ENCODE results near the gene COQ5. TPM values are rescaled to one million over a fixed set of nuclear protein-coding genes. Genes with fewer than 3 reads are reported as not detected.

Gene COQ5, protein sequence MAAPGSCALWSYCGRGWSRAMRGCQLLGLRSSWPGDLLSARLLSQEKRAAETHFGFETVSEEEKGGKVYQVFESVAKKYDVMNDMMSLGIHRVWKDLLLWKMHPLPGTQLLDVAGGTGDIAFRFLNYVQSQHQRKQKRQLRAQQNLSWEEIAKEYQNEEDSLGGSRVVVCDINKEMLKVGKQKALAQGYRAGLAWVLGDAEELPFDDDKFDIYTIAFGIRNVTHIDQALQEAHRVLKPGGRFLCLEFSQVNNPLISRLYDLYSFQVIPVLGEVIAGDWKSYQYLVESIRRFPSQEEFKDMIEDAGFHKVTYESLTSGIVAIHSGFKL
- total RNA-seq (2021) (30.4 and 32.2 TPM in 2 replicates), Bru-seq, nascent RNA (percentile 57 among the genes with signal in this experiment), BruChase-seq, experiment 1, labeled RNA remaining after a 2-hour chase (percentile 52 among the genes with signal in this experiment), BruChase-seq, experiment 2, labeled RNA remaining after a 6-hour chase (percentile 70 among the genes with signal in this experiment)
- long read RNA-seq, transcript COQ5-201 (7 exons, 1,535 nt): major isoform, 97 of 110 reads
- long read RNA-seq, partial matches to known transcripts: 1 of 110 reads
- long read RNA-seq, other reads (novel, unspliced or antisense): 10 of 110 reads

DNA sequence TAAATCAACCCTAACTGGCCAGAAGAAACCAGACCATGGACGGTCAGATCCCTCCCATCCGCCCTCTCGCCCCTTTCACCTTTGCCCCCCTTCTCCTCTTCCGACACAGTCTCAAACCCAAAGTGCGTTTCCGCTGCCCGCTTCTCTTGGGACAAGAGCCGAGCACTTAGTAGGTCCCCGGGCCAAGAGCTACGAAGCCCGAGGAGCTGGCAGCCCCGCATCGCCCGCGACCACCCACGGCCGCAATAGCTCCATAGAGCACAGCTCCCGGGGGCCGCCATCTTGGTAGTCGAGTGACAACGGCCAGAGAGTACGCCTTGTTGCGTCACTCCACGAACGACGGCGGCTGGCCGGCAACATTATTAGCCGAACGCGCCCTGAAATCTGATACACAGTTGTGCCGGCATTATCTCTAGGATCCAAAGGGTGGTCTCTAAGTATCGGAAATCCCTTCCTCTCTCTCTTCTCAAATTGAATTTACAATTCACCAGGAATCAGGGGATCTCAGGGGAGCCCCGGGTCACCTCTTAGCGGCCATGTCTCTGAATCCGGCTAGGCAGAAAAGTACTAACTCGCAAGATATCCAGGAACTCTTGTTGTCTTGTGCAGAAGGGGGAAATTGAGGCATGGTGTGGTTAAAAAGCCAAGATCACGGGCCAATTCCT, at the start of gene COQ5:
COQ5 (minus strand) TSS at position 298 of the 665 bp plus-strand sequence; CDS start at position 281, 17 bp downstream.
- Histone ChIP-seq H3K4me3 (peak within 1 kb of the TSS; percentile 80), H2AFZ (peak within 1 kb of the TSS; percentile 98), H4K20me1 (ENCODE audit: insufficient read depth) (no peaks in the 10 kb centered on the region), H3K4me2 (peak within 1 kb of the TSS; percentile 99), H3K27ac (peak within 1 kb of the TSS; percentile 68), H3K27me3 (ENCODE audit: insufficient read depth, low read depth) (no peaks in the 10 kb centered on the region), H3K9me2 (ENCODE audit: insufficient read depth) (no peaks in the 10 kb centered on the region), H3F3A (ENCODE audit: insufficient read depth, low read depth) (peaks cover 40% of the 10 kb centered on the region), H3K9me3 (ENCODE audit: insufficient read depth, low read depth) (no peaks in the 10 kb centered on the region), H3K36me3 (ENCODE audit: low read depth) (no peaks in the 10 kb centered on the region), H3K4me1 (replicated peaks; ENCODE audit: insufficient read depth) (peaks cover 24% of the 10 kb centered on the region), H3K79me2 (ENCODE audit: low read depth) (peaks cover 5% of the 10 kb centered on the region)
- peak; percentile 50 to 77 for DNase-seq
- ChIA-PET CTCF (interaction anchor here (0.7 kb wide), 2 partner anchors 37 to 74 kb away, joined by 3 to 7 read pairs; no protein-coding TSS in a partner anchor), POLR2A (ENCODE audit: unreplicated experiment) (interaction anchor here (0.5 to 0.7 kb wide), 2 partner anchors 55 to 328 kb away, joined by 4 to 7 read pairs; partner anchors contain the start of gene RPLP0)
- BruUV-seq (replicated peaks): no TSS peak
- intact Hi-C loops (cut with micrococcal nuclease; ENCODE audit: unreplicated experiment): loop anchor here (2.0 kb wide), 1 partner anchor 34 kb away; no protein-coding TSS in a partner anchor
- no peak for TF ChIP-seq EZH2 (IDR thresholded peaks at IDR 0.05; ENCODE audit: low read depth)
- TF ChIP-seq, protein P1, sequence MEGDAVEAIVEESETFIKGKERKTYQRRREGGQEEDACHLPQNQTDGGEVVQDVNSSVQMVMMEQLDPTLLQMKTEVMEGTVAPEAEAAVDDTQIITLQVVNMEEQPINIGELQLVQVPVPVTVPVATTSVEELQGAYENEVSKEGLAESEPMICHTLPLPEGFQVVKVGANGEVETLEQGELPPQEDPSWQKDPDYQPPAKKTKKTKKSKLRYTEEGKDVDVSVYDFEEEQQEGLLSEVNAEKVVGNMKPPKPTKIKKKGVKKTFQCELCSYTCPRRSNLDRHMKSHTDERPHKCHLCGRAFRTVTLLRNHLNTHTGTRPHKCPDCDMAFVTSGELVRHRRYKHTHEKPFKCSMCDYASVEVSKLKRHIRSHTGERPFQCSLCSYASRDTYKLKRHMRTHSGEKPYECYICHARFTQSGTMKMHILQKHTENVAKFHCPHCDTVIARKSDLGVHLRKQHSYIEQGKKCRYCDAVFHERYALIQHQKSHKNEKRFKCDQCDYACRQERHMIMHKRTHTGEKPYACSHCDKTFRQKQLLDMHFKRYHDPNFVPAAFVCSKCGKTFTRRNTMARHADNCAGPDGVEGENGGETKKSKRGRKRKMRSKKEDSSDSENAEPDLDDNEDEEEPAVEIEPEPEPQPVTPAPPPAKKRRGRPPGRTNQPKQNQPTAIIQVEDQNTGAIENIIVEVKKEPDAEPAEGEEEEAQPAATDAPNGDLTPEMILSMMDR (conservative IDR thresholded peaks at IDR 0.05): no peak

DNA sequence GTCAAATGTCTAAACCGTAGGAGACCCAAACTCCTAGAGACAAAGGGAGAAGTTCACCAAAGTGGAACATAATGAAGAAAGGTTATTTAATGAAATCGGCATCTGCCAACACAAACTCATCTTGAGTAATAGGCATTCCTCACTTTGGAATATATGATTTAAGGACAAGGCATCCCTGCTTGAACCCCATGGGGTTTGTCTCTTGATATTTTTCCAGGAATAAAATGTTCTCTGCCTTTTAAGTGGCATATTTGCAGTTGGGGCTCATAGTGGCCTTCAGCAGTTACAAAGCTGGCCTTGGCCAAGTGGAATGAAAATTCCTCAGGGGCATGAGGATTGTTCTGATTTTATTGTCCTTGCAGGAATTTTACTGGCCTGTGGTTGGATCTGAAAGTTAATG, 45.1 kb upstream of the COQ5 start:
- Histone ChIP-seq H3K4me2 (no peak overlapping the region), H3K36me3 (ENCODE audit: low read depth) (peaks cover 28% of the 10 kb centered on the region), H3K9me3 (ENCODE audit: insufficient read depth, low read depth) (no peaks in the 10 kb centered on the region), H3F3A (ENCODE audit: insufficient read depth, low read depth) (peaks cover 28% of the 10 kb centered on the region; the same call in 1 of the 2 replicates), H3K9me2 (ENCODE audit: insufficient read depth) (no peaks in the 10 kb centered on the region), H4K20me1 (ENCODE audit: insufficient read depth) (no peaks in the 10 kb centered on the region; the same call in 1 of the 2 replicates), H3K27ac (no peak overlapping the region), H3K79me2 (ENCODE audit: low read depth) (no peaks in the 10 kb centered on the region), H3K4me3 (no peak overlapping the region), H3K27me3 (ENCODE audit: insufficient read depth, low read depth) (no peaks in the 10 kb centered on the region), H3K4me1 (replicated peaks; ENCODE audit: insufficient read depth) (no peaks in the 10 kb centered on the region), H2AFZ (no peak overlapping the region)
- BruUV-seq (replicated peaks): no TSS peak
- no peak for DNase-seq
- ChIA-PET POLR2A (ENCODE audit: unreplicated experiment) (no interaction called here), CTCF (no interaction called here)
- intact Hi-C loops (cut with micrococcal nuclease; ENCODE audit: unreplicated experiment): no loop called here
- no peak for TF ChIP-seq EZH2 (IDR thresholded peaks at IDR 0.05; ENCODE audit: low read depth)
- TF ChIP-seq, protein P1 (conservative IDR thresholded peaks at IDR 0.05): no peak

DNA sequence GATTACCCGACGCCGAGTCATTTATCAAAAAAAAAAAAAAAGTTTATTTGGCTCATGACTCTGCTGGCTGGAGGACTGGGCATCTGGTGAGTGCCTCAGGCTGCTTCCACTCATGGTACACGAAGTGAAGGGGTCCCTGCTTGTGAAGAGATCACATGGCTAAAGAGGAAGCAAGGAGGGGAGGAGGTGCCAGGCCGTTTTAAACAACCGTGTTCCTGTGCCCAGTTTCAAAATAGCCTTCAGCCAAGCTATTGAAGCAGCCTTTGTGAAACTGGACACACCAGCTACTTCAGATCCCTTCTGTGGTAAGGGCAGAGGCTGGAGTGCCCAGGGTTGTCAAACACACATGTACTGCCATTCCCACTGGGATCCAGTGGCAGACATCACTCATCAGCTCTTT, 44.6 kb upstream of the COQ5 start:
- Histone ChIP-seq H3K27me3 (ENCODE audit: insufficient read depth, low read depth) (no peaks in the 10 kb centered on the region), H3K4me1 (replicated peaks; ENCODE audit: insufficient read depth) (no peaks in the 10 kb centered on the region), H2AFZ (no peak overlapping the region), H3K79me2 (ENCODE audit: low read depth) (no peaks in the 10 kb centered on the region), H3K36me3 (ENCODE audit: low read depth) (peaks cover 28% of the 10 kb centered on the region), H3F3A (ENCODE audit: insufficient read depth, low read depth) (peaks cover 23% of the 10 kb centered on the region; the same call in 1 of the 2 replicates), H3K9me3 (ENCODE audit: insufficient read depth, low read depth) (no peaks in the 10 kb centered on the region), H3K4me3 (no peak overlapping the region), H3K27ac (no peak overlapping the region), H3K4me2 (no peak overlapping the region), H4K20me1 (ENCODE audit: insufficient read depth) (peaks cover 5% of the 10 kb centered on the region; the same call in 1 of the 2 replicates), H3K9me2 (ENCODE audit: insufficient read depth) (no peaks in the 10 kb centered on the region)
- DNase-seq: no peak
- intact Hi-C loops (cut with micrococcal nuclease; ENCODE audit: unreplicated experiment): no loop called here
- no peak for TF ChIP-seq EZH2 (IDR thresholded peaks at IDR 0.05; ENCODE audit: low read depth)
- TF ChIP-seq, protein P1 (conservative IDR thresholded peaks at IDR 0.05): no peak
- ChIA-PET POLR2A (ENCODE audit: unreplicated experiment) (no interaction called here), CTCF (no interaction called here)
- no TSS peak for BruUV-seq (replicated peaks)

Measured in PC-9 (cell line).